HG03354 (cell line): ENCODE data around the gene CDC42EP2.
A peak's percentile ranks its signal among the peaks of the same experiment; 100 is the strongest.

Experiments
- ATAC-seq: cut with Tn5 transposase; IDR thresholded peaks from one replicate; pipeline ENCODE4 v1.9.1; 2021; ENCODE audit warnings: mild to moderate bottlenecking; ENCODE audit not compliant: unreplicated experiment, poor library complexity, severe bottlenecking

Gene CDC42EP2

GRCh38 chr11:65314501-65315203 is at the start of gene CDC42EP2:
CDC42EP2 (plus strand) TSS chr11:65314866; CDS start chr11:65320899, 6,033 bp downstream.
- ATAC-seq = peak; percentile 77

- ATAC-seq = no peak
Observed at GRCh38 chr11:65266210-65266609, 48.5 kb upstream of the CDC42EP2 start.

GRCh38 chr11:65274735-65275682 is 39.7 kb upstream of the CDC42EP2 start:
- ATAC-seq = no peak

- no peak for ATAC-seq
Observed at GRCh38 chr11:65275906-65276305, 38.8 kb upstream of the CDC42EP2 start.

- ATAC-seq = no peak
Observed at GRCh38 chr11:65277631-65278277, 36.9 kb upstream of the CDC42EP2 start.

GRCh38 chr11:65278356-65278755 is 36.3 kb upstream of the CDC42EP2 start:
- ATAC-seq = no peak

- no peak for ATAC-seq
Observed at GRCh38 chr11:65279279-65279678, 35.4 kb upstream of the CDC42EP2 start.

- no peak for ATAC-seq
Observed at GRCh38 chr11:65279741-65280440, 34.8 kb upstream of the CDC42EP2 start.

GRCh38 chr11:65280646-65281045 is 34.0 kb upstream of the CDC42EP2 start:
- no peak for ATAC-seq

GRCh38 chr11:65286686-65287085 is 28.0 kb upstream of the CDC42EP2 start:
- no peak for ATAC-seq

GRCh38 chr11:65287601-65288000 is 27.1 kb upstream of the CDC42EP2 start:
- ATAC-seq = no peak

- no peak for ATAC-seq
Observed at GRCh38 chr11:65288706-65289536, 25.7 kb upstream of the CDC42EP2 start.

- ATAC-seq = no peak
Observed at GRCh38 chr11:65290448-65291165, 24.1 kb upstream of the CDC42EP2 start.

GRCh38 chr11:65291613-65292012 is 23.1 kb upstream of the CDC42EP2 start:
- no peak for ATAC-seq

- no peak for ATAC-seq
Observed at GRCh38 chr11:65292890-65293289, 21.8 kb upstream of the CDC42EP2 start.

GRCh38 chr11:65293909-65294381 is 20.7 kb upstream of the CDC42EP2 start:
- no peak for ATAC-seq

GRCh38 chr11:65295001-65295400 is 19.7 kb upstream of the CDC42EP2 start:
- ATAC-seq = no peak
